NOMO-1 (cell line): ENCODE data around the gene SSH2.

ENCODE experiments used
- DNase-seq, 2 experiments: peaks; one replicate each; lab custom pipeline; 2025; ENCODE audit not compliant: unreplicated experiment in 2 of 2; lab: John Stamatoyannopoulos, UW

Gene SSH2

DNA sequence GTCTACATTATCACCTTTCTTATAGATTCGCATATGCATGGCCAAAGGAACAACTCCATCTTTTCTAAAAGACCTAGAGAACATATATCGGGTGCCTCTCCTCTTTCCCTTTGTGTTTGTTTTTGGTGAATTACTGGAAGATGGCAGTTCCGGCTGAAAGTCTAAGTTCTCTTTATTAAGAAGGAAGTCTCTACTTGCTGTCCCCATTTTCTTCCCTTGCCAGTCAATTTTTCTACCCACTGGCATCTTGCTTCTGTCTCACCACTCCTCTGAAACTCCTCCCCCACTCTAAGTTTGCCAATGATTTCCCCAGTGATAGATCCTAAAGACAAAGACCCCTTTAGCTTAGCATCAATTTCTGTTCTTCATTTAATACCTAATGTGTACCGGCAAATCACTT lies 213.5 kb downstream of the SSH2 start:
- no peak for DNase-seq

GRCh38 chr17:29715680-29716079 lies 214.3 kb downstream of the SSH2 start:
- DNase-seq: no peak

- no peak for DNase-seq
These were observed 215.9 kb downstream of the SSH2 start for GRCh38 chr17:29714146-29714545.

DNA sequence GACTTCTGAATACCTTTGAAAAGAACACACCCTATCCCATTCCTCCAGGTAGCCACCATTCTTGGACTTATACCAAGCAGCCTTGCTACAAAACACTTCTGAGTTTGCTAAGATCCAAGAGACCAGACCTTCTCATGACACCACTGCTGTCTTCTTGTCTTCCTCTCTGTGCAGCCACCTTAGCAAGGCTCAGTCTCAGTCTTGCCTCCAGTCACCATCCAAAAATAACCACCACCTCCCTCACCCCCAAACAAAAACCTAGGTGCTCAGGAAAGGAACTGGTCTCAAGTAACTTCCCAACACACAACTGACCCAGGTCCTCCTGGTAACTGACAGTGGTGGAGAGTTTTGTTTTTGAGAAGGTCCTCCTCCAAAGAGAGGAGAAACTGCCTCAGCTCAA lies 216.4 kb downstream of the SSH2 start:
- DNase-seq: no peak

- no peak for DNase-seq
These were observed 218.2 kb downstream of the SSH2 start for GRCh38 chr17:29711588-29712385.

GRCh38 chr17:29710891-29711418 lies 219.1 kb downstream of the SSH2 start:
- DNase-seq: no peak

DNA sequence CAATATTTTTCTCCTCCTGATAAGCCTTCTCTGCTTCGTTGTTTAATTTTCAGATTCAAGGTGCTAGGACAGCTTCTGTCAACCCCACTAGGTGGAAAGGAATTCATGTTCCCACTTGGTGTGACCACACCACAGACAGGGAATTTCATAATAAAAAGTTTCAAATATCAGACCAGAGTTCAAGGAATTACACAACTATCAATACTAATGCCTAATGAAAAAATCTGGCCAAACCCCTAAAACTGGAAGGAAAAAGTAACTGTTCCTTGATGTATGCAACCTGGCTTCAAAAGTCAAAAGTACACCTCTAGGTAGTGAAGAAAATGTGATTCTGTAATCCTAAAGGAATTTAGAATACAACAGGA lies 219.5 kb downstream of the SSH2 start:
- DNase-seq: no peak

DNA sequence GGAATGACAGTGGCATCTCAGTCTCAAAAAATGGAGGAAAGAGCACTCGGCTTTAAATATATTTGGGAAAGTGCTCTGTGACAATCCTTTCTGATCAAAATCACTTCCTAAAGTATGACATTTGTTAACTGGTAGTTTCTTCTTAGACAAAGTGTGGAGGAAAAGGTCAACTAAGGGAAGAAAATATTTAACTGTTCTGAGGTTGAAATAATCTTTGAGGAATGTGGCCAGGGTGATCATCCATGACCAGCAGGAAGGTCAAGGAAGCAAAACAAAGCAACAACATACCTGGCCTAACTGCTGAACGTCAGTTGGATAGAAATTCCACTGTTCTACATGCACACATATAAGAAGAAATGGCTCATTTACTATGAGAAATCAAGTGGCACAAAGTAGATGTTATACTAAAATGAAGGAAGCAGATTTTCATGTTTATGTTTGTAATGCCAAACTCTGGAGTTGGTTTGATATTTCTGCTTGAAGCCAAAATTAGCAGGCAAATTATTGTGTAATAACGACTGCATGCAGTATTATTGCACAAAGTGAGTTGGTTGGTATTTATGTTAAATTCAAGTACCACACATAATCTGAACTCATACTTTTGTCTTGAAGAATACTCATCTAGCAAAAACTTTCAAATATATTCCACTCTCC lies 220.0 kb downstream of the SSH2 start:
- peak; percentile 33 to 77 for DNase-seq

GRCh38 chr17:29707212-29707571 lies 222.8 kb downstream of the SSH2 start:
- DNase-seq: no peak

- no peak for DNase-seq
These were observed 224.0 kb downstream of the SSH2 start for GRCh38 chr17:29706045-29706431.

DNA sequence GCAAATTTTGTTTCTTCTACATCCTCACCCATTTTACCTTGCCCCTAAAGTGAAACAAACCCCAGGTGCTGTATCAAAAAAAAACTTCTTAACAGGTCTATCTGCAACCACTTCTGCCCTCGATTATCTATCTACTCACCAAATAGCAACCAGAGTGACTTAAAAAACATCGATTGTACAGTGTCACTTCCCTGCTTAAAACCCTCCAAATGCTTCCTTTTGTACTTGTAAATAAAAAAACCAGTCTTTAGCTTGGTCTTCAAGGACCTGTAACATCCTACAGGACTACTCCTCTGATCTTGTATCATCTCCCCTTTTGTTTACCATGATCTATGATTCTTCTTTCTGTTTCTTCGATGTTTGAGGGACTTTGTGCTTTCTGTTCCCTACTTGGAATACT lies 224.6 kb downstream of the SSH2 start:
- no peak for DNase-seq

- DNase-seq: no peak
These were observed 230.7 kb downstream of the SSH2 start for GRCh38 chr17:29699283-29699682.

DNA sequence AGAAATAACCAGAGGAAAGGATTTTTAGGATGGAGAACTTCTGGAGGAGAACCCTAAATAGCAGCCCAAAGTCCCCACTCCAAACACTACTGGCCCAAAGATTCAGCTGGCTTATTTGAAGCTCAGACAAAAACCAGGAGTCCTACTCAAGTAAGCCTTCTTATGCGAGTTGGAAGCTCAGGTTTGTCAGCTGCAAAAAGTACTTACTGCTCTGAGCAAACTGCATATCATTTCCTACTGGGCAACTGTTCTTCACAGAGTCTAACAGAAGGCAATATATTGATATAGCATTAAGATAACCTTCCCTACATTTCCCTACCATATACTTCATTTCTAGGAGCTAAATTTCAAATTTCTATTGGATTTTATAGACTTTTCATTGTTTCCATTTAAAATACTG lies 231.2 kb downstream of the SSH2 start:
- no peak for DNase-seq

DNA sequence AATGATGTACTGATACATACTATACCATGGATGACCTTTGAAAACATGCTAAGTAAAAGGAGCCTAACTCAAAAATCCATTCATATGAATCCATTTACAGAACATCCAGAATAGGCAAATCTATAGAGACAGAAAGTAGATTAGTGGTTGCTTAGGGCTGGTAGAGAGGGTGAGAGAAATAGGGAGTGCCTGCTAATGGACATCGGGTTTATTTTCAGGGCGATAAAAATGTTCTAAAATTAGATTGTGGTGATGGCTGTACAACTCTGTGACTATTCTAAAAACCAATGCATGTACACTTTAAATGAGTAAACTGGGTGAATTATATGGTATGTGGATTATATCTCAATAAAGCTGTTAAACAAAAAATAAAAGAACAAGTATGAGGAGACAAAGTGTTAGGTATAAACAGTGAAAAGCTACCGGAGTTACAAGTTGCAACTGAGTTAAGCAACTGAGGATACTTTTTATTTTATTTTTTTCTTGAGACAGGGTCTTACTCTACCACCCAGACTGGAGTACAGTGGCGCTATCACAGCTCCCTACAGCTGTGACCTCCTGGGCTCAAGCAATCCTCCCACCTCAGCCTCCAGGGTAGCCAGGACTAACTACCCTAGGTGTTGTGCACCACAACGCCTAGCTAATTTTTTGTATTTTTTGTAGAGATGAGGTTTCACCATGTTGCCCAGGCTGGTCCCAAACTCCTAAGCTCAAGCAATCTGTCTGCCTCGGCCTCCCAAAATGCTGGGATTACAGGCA lies 231.8 kb downstream of the SSH2 start:
- no peak for DNase-seq

GRCh38 chr17:29697371-29697770 lies 232.7 kb downstream of the SSH2 start:
- DNase-seq: no peak

DNA sequence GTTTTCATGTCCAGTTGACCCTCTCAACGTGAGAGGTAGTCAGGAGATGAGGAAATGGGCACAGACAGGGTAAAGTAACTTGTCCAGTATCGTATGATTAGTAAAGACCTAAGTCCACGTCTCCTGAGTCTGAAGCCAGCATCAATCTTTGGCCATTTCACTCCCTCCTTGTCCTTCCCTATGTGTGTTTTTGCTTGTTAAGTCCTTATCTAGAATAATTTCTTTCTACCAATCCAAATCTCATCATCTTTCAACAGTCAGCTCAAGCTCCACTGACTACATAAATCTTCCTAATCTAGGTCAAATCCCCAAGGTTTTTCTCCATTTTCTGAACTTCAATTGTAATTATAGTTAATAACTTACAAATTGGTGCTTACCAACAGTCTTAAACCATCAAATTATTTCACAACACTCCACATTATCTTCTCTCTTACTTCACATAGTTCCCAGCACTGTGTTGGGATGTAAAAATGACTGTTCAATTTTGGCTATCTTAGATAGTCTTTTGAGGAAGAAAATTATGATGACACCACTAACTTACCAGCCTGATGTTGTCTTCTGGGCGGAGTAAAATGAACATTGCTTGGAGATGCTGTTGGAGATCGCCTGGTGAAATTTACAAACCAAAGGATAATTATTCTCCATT lies 235.0 kb downstream of the SSH2 start:
- peak; percentile 21 to 49 for DNase-seq

DNA sequence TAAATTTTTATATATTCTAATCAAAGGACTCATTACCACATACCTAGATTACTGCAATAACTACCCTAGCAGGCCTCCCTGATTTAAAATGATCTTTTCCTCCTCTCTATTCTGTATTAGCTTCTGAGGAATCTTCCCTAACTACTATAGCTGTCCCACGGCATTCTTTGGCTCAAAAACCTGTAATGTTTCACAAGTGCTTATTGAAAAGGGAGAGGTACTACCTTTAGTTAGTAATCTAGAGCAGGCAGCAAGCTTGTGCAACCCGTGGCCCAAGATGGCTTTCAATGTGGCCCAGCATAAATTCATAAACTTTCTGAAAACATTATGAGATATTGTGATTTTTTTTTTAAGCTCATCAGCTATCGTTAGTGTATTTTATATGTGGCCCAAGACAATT lies 236.3 kb downstream of the SSH2 start:
- DNase-seq: no peak

DNA sequence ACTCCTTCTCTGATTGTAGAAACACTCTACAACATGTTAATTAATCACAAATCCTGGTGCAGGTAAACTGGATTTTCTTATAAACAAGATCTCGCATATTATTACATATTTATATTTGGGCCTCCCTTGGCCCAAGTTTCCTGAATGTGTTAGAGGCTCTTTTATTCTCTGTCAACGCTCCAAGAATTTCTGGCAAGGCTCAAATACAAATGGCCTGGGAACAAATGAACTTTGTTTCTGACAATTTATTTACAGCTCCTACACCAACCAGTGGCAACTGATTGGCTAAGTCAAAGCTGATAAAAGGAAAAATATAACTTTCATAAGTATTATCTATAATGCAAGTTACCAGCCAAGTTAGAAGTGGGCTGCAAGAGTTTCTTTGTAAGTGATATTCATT lies 242.4 kb downstream of the SSH2 start:
- DNase-seq: no peak

DNA sequence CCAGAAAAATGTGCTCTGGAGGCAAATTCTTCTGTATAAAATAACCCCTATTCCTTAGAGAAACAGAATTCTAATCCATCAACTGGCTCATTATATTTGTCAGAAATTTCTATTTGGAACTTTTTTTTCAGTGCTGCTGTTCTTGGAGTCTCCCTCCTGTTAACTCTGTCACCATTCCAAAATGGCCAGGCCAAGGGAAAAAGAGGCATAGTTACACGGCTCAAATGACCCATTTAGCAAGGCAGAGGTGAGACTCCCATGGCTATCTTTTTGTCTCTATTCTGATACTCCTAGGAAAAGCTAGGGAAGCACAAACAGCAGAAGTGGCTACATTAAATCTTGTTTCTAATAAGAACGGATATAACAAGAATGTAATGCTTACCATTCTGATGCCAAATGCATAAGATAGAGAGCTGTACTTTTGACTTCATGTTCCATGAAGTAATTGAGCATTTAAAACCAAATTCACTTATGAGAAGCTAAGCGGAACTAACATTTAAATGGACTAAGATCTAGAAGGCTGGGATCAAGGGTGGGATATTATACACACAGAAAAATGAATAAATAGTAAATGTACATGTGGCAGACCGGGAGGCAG lies 242.9 kb downstream of the SSH2 start:
- DNase-seq: no peak

- no peak for DNase-seq
These were observed 246.5 kb downstream of the SSH2 start for GRCh38 chr17:29683481-29683880.

DNA sequence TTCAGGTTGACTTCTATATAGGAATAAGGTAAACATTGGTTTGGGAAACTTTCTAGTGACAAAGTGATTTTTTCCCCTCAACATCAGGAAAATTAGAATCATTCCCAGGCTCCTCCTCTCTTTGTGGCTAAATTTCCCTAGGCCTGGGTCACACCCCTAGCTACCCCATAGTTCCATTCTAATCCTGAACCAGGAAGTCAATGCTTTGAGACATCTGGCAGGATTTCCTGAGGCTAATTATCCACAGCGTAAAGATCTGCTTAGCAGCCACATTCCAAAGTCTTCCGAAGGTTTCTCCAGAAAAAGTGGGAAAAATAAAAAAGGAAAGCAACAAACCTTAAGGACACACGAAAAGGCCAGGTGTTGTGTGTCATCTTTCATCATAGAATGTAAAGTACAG lies 247.0 kb downstream of the SSH2 start:
- DNase-seq: no peak
